Hippocampal formation (tissue), 2 donors: ENCODE measurements around the gene TSPAN9.

Experiments used
- DNase-seq, 2 donors: peaks; one replicate each; lab custom pipeline; 2025; lab: John Stamatoyannopoulos, UW

Gene TSPAN9

GRCh38 chr12:3141339-3142321 lies 64.5 kb downstream of the TSPAN9 start:
- no peak for DNase-seq

- no peak for DNase-seq
Observed at GRCh38 chr12:3142386-3142785, 65.2 kb downstream of the TSPAN9 start.

- no peak for DNase-seq
Observed at GRCh38 chr12:3144495-3144894, 67.3 kb downstream of the TSPAN9 start.

- no peak for DNase-seq
Observed at GRCh38 chr12:3145033-3145432, 67.9 kb downstream of the TSPAN9 start.

- DNase-seq = no peak
Observed at GRCh38 chr12:3145546-3146310, 68.5 kb downstream of the TSPAN9 start.

GRCh38 chr12:3147260-3147659 lies 70.1 kb downstream of the TSPAN9 start:
- no peak for DNase-seq

- DNase-seq = no peak
Observed at GRCh38 chr12:3148366-3149000, 71.3 kb downstream of the TSPAN9 start.

- no peak for DNase-seq
Observed at GRCh38 chr12:3149515-3150307, 72.5 kb downstream of the TSPAN9 start.

GRCh38 chr12:3150308-3150670 lies 73.1 kb downstream of the TSPAN9 start:
- no peak for DNase-seq

GRCh38 chr12:3150931-3151835 lies 74.0 kb downstream of the TSPAN9 start:
- DNase-seq = no peak

GRCh38 chr12:3152011-3152511 lies 74.9 kb downstream of the TSPAN9 start:
- no peak for DNase-seq

GRCh38 chr12:3152892-3153291 lies 75.7 kb downstream of the TSPAN9 start:
- no peak for DNase-seq

- DNase-seq = no peak
Observed at GRCh38 chr12:3154006-3154405, 76.8 kb downstream of the TSPAN9 start.

GRCh38 chr12:3155702-3156370 lies 78.7 kb downstream of the TSPAN9 start:
- DNase-seq = no peak

- DNase-seq = no peak
Observed at GRCh38 chr12:3157581-3158323, 80.6 kb downstream of the TSPAN9 start.

GRCh38 chr12:3158851-3159465 lies 81.8 kb downstream of the TSPAN9 start:
- no peak for DNase-seq

GRCh38 chr12:3160081-3160480 lies 82.9 kb downstream of the TSPAN9 start:
- no peak for DNase-seq

GRCh38 chr12:3161861-3162260 lies 84.7 kb downstream of the TSPAN9 start:
- DNase-seq = no peak
